Thoracic aorta (tissue), 2 donors: ENCODE results near the gene CACNA2D1. TPM values are rescaled to one million over a fixed set of nuclear protein-coding genes. Genes with fewer than 3 reads are reported as not detected.
"Not testable (repeated sequence)": the region's sequence is repeated elsewhere in the genome, so short reads cannot be mapped to it uniquely, and the experiment has no call there.

Source experiments
- ATAC-seq: fragments of 150-250 bp; one replicate; pipeline ENCODE4 v1.8.0; 2017; ENCODE audit warnings: low read depth; ENCODE audit not compliant: insufficient number of reproducible peaks, low FRiP score
- DNase-seq: peaks from one replicate; pipeline ENCODE4 v3.0.0-alpha.2; 2020; ENCODE audit warnings: low spot score
- H3K27ac ChIP-seq, 2 donors: fragments of 200-600 bp; sonication (generic); 1 replicate in 1 of 2; 2 replicates in 1 of 2; pipeline ENCODE4 v1.5.1; 2016; ENCODE audit warnings: mild to moderate bottlenecking in 2 of 2, moderate library complexity in 2 of 2
- H3K27me3 ChIP-seq: fragments of 200-600 bp; sonication (generic); replicated peaks from 2 replicates; pipeline ENCODE4 v1.6.0; 2016; ENCODE audit warnings: mild to moderate bottlenecking; ENCODE audit not compliant: insufficient read depth
- H3K36me3 ChIP-seq: fragments of 200-600 bp; sonication (generic); one replicate; pipeline ENCODE4 v1.5.1; 2016
- H3K4me1 ChIP-seq, 2 donors: fragments of 200-600 bp; sonication (generic); 1 replicate in 1 of 2; 2 replicates in 1 of 2; pipeline versions ENCODE4 v1.5.1 to v1.6.0; 2016; ENCODE audit warnings: low read depth in 2 of 2, mild to moderate bottlenecking in 1 of 2; ENCODE audit not compliant: control insufficient read depth in 1 of 2
- H3K4me3 ChIP-seq: fragments of 200-600 bp; sonication (generic); 2 replicates; pipeline ENCODE4 v1.5.1; 2016; ENCODE audit warnings: mild to moderate bottlenecking
- H3K9me3 ChIP-seq: fragments of 200-600 bp; sonication (generic); 2 replicates; pipeline ENCODE4 v1.5.1; 2016
- total RNA-seq, 2 donors: library from RNA; depleted of rRNA; stranded (reverse); fragments of >200 nt; gene quantifications; one replicate each; pipeline versions ENCODE4 v1.1.0 to v1.2.3, GENCODE V29; 2016
- TF ChIP-seq, protein P1 (sequence below): fragments of 200-600 bp; sonication (generic); IDR thresholded peaks from one replicate; pipeline ENCODE4 v1.5.1; 2019; ENCODE audit warnings: antibody characterized with exemption

The CACNA2D1 gene
- total RNA-seq, 2 donors from 2014 or later, result 44.4 to 44.7 TPM

DNA sequence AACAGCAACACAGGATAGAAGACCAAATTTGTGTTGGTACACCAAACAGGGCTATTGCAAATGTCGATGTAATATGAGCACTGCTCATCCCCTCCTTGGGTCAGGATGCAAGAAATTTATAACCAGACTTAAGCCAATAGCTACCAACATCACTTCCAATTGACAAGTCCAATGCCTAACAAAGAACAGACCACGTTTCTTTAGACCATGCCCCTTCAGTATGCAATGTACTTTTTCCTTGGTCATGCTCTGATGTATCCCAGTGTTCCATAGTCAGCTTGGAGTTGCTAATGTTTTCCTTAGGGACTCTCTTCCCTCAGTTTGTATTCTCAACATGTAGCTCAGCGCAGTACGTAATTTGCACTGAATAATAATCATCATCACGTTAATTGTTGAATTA, 7.8 kb downstream of the CACNA2D1 start:
- TF ChIP-seq, protein P1, sequence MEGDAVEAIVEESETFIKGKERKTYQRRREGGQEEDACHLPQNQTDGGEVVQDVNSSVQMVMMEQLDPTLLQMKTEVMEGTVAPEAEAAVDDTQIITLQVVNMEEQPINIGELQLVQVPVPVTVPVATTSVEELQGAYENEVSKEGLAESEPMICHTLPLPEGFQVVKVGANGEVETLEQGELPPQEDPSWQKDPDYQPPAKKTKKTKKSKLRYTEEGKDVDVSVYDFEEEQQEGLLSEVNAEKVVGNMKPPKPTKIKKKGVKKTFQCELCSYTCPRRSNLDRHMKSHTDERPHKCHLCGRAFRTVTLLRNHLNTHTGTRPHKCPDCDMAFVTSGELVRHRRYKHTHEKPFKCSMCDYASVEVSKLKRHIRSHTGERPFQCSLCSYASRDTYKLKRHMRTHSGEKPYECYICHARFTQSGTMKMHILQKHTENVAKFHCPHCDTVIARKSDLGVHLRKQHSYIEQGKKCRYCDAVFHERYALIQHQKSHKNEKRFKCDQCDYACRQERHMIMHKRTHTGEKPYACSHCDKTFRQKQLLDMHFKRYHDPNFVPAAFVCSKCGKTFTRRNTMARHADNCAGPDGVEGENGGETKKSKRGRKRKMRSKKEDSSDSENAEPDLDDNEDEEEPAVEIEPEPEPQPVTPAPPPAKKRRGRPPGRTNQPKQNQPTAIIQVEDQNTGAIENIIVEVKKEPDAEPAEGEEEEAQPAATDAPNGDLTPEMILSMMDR, result no peak
- no peak overlapping the region for H3K4me3 ChIP-seq
- H3K36me3 ChIP-seq, result no peaks in the 10 kb centered on the region
- peaks cover 0 to 2% of the 10 kb centered on the region in 2 donors for H3K4me1 ChIP-seq
- no peak overlapping the region for H3K27ac ChIP-seq
- H3K27me3 ChIP-seq, result no peaks in the 10 kb centered on the region
- no peaks in the 10 kb centered on the region for H3K9me3 ChIP-seq
- no peak for DNase-seq
- no peak for ATAC-seq

DNA sequence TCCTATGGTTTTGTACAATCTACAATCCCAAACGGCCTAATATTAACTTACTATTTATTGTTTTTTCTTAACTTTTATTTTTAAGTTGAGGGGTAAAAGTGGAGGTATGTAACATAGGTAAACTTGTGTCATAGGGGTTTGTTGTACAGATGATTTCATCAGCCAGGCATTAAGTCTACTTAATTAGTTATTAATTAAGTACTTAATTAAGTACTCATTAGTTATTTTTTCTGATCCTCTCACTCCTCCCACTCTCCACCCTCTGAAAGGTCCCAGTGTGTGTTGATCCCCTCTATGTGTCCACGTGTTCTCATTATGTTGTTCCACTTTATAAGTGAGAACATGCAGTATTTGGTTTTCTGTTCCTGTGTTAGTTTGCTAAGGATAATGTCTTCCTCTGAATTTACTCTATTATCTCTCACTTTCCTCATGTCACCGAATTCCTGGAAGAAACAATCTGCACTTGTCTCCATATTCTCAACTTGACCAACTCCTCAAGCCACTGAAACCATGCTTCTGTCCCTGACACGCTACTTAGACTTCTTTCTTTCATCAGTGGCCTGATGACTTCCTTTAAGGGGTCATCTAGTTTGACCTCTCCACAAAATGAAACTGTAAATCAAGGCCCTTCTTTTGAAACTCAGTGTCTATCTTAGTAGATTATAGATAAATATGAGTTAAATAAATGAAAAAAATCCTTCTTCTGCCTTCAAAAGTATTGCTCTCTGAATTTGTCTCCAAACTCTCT, 9.1 kb downstream of the CACNA2D1 start:
- TF ChIP-seq, protein P1, result no peak
- H3K27ac ChIP-seq, result no peak overlapping the region
- H3K36me3 ChIP-seq, result no peaks in the 10 kb centered on the region
- ATAC-seq (no peak), DNase-seq (no peak)
- no peaks in the 10 kb centered on the region for H3K27me3 ChIP-seq
- no peaks in the 10 kb centered on the region for H3K4me1 ChIP-seq
- no peak overlapping the region for H3K4me3 ChIP-seq
- no peaks in the 10 kb centered on the region for H3K9me3 ChIP-seq

DNA sequence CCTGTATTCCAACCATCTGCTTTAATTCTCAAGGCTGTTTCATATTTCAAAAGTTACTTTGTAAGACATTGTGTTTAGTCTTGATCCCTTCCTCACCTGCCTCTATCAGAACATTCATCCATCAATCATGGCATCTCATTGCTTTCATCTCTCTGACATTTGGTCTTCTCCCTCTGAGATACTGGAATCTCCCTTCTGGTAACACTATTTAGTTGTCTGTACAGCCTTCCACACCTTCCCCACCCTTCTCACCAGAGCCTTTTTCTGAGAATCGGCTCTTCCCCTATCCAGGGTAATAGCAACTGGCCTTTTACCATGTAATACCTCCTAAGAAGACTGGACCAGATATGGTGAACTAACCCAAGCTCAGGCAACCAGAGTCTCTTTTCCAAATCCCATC, 10.1 kb downstream of the CACNA2D1 start:
- DNase-seq (no peak), ATAC-seq (no peak)
- no peaks in the 10 kb centered on the region for H3K27me3 ChIP-seq
- no peak overlapping the region for H3K27ac ChIP-seq
- no peaks in the 10 kb centered on the region for H3K9me3 ChIP-seq
- no peaks in the 10 kb centered on the region for H3K4me1 ChIP-seq
- TF ChIP-seq, protein P1, result no peak
- no peak overlapping the region for H3K4me3 ChIP-seq
- H3K36me3 ChIP-seq, result no peaks in the 10 kb centered on the region

DNA sequence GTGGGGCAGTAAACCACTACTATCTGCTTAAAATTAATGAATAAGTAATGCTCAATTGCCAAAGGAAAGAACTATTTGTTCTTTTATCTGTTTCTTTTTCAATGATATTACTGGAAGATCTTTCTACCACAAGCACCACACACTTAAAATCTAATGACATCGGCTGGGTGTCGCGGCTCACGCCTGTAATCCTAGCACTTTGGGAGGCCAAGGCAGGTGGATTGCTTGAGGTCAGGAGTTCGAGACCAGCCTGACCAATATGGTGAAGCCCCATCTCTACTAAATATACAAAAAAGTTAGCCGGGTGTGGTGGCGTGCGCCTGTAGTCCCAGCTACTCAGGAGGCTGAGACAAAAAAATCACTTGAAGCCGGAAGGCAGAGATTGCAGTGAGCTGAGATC, 10.8 kb downstream of the CACNA2D1 start:
- not testable (repeated sequence) for H3K4me3 ChIP-seq, H3K36me3 ChIP-seq, H3K27ac ChIP-seq, H3K4me1 ChIP-seq, H3K9me3 ChIP-seq, ATAC-seq, H3K27me3 ChIP-seq, DNase-seq

DNA sequence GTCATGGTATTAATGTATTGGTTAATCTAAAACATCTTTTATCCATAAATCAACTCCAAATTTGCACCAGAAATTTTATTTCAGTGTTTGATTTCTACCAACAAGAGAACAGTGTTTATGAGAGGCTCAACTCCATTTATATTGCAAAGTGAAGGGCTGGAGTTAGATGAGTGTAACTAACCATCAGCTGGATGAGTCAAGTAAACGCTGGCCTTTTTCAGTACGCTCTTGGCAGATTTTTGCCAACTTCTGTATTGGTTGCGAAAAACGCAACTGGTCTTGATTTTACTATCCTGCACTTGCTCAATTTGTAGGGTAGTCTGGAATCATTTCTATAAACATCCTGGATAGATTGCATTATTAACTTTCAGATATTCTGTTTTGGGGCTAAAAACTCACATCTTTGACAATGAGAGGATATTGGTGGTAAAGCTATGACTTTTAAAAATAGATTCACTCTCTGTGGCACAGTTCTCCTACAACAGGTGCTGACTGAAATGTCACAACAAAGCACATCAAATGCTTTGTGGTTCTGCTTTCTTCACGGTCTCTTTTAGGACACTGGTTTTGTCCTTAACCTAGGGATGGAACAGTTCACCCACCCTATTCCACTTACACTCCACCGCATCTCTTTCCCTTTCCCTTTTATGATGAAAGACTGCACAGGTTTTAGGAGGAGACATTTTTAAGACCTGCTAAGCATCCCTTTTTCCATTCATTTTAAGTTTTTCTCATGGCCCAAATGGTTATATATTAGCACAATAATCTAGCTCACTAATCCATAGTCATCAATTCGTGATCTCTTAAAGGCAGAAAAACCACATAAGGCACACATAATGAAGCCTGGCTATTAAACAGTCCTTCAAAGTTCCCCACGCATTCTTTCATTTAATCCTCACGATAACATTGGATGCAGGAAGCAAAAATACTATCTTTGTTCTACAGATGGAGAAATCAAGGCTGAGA, 12.8 kb downstream of the CACNA2D1 start:
- H3K36me3 ChIP-seq, result no peaks in the 10 kb centered on the region
- DNase-seq, result no peak
- no peak overlapping the region for H3K4me3 ChIP-seq
- no peaks in the 10 kb centered on the region for H3K27me3 ChIP-seq
- ATAC-seq, result no peak
- H3K27ac ChIP-seq, result no peak overlapping the region
- TF ChIP-seq, protein P1, result no peak
- no peaks in the 10 kb centered on the region for H3K4me1 ChIP-seq
- no peaks in the 10 kb centered on the region for H3K9me3 ChIP-seq
